ENCODE measurements around the gene SGCG. TPM values are rescaled to one million over a fixed set of nuclear protein-coding genes. Genes with fewer than 3 reads are reported as not detected.
"Not testable (repeated sequence)": the region's sequence is repeated elsewhere in the genome, so short reads cannot be mapped to it uniquely, and the experiment has no call there.

The SGCG gene
- total RNA-seq, 1 experiment from 2014 or later = not detected

GRCh38 chr13:23205807-23206206 is 25.0 kb downstream of the SGCG start:
- DNase-seq (ENCODE audit: low read depth) = no peak

- DNase-seq (ENCODE audit: low read depth) = no peak
These were observed 31.9 kb downstream of the SGCG start for GRCh38 chr13:23212671-23213070.

GRCh38 chr13:23231241-23231640 is 50.5 kb downstream of the SGCG start:
- no peak for DNase-seq (ENCODE audit: low read depth)

- DNase-seq (ENCODE audit: low read depth) = no peak
These were observed 55.2 kb downstream of the SGCG start for GRCh38 chr13:23235994-23236393.

GRCh38 chr13:23243066-23243465 is 62.3 kb downstream of the SGCG start:
- DNase-seq (ENCODE audit: low read depth) = no peak

GRCh38 chr13:23248410-23248809 is 67.6 kb downstream of the SGCG start:
- DNase-seq (ENCODE audit: low read depth) = not testable (repeated sequence)

GRCh38 chr13:23254506-23254905 is 73.7 kb downstream of the SGCG start:
- DNase-seq (ENCODE audit: low read depth) = no peak

DNA sequence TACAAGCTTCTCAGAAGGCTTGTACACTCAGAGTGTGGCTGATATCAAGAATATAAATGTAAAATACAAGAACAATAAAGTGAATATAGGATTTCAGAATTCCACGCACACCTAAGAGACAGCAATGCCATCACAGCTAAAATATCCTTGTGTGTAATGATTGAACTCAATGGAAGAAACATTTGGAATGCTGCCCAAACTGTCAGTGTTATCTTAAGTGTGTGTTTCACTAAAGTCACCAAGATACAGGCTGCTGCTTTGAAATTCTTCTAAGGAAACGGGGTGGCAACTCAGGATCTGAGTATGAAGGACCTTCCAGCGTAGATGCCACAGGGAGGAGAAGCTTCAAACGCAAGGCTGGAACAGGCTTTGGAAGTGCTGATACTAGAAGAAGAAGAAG is 86.8 kb downstream of the SGCG start:
- DNase-seq (ENCODE audit: low read depth) = no peak

DNA sequence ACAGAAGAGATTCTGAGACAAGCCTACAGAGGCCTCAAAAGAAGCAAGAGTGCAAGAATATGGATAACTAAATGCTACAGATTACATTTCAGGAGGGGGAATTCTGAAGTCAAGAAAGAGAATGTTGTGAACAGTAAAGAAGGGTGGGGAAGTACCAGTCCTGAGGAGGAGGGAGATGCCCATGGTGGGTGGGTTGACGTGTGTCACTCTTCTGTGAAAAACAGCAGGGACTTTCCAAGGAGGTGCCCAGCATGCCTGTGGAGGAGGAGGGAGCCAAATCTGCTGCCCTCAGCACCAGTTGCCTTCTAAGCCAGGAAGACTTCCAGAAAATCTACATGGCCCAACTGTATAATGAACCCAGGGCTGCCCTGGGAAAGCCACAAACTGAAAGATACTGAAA is 87.7 kb downstream of the SGCG start:
- DNase-seq (ENCODE audit: low read depth) = no peak

- no peak for DNase-seq (ENCODE audit: low read depth)
These were observed 90.6 kb downstream of the SGCG start for GRCh38 chr13:23271331-23271730.

GRCh38 chr13:23273498-23273897 is 92.7 kb downstream of the SGCG start:
- no peak for DNase-seq (ENCODE audit: low read depth)

- no peak for DNase-seq (ENCODE audit: low read depth)
These were observed 98.5 kb downstream of the SGCG start for GRCh38 chr13:23279321-23279720.

DNA sequence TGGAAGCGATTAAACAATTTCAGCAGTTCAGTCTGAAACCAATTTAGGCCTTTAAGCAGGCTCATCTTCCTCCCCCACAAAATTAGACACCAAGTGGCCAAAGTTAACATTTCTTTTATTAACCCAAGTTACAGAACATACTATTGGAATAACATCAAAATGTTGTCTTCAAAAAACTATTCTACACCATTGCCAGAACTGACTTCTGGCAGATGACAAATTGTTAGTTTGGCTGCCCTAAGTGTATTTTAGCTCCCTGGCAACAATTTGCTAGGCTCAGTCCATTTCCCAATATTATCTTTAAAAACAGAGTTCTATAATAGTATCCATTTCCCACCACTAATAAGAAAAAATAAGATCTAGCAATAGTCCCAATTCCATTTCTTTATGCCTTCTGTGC is 107.8 kb downstream of the SGCG start:
- DNase-seq (ENCODE audit: low read depth) = no peak

GRCh38 chr13:23288995-23289394 is 108.2 kb downstream of the SGCG start:
- DNase-seq (ENCODE audit: low read depth) = no peak

GRCh38 chr13:23289917-23290357 is 109.2 kb downstream of the SGCG start:
- peak; percentile 24 for DNase-seq (ENCODE audit: low read depth)

GRCh38 chr13:23292586-23292985 is 111.8 kb downstream of the SGCG start:
- DNase-seq (ENCODE audit: low read depth) = no peak

DNA sequence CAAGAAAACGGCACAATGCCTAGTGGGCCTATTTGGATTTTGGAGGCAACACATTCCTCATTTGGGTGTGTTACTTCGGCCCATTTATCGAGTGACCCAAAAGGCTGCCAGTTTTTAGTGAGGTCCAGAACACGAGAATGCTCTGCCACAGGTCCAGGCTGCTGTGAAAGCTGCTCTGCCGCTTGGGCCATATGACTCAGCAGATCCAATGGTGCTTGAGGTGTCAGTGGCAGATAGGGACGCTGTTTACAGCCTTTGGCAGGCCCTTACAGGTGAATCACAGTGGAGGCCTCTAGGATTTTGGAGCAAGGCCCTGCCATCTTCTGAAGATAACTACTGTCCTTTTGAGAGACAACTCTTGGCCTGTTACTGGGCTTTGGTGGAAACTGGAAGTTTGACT is 134.1 kb downstream of the SGCG start:
- not testable (repeated sequence) for DNase-seq (ENCODE audit: low read depth)

GRCh38 chr13:23319883-23320224 is 139.1 kb downstream of the SGCG start:
- no peak for DNase-seq (ENCODE audit: low read depth)

DNA sequence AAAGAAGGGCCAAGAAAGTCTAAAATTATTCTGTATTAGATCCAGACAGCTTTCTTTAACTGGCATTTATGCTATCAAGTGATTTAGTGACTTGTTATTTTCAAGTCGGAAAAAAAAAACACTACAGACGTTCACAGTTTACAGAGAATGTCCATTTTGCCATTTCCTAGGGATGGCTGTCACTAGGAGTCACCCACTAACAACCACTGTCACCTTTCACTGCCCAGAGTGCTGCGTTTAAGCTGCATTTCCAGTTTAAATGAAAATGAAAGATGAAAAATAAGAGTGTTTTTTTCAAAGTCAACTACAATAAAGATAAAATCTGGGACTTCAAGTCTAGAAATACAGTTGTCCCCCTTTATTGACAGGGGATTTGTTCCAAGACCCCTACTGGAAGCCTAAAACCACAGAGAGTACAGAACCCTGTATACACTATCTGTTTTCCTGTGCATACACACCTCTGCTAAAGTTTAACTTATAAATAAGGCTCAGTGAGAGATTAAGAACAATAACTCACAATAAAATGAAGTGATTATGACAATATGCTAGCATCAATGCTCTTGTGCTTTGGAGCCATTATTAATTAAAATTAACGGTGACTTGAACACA is 140.3 kb downstream of the SGCG start:
- no peak for DNase-seq (ENCODE audit: low read depth)

DNA sequence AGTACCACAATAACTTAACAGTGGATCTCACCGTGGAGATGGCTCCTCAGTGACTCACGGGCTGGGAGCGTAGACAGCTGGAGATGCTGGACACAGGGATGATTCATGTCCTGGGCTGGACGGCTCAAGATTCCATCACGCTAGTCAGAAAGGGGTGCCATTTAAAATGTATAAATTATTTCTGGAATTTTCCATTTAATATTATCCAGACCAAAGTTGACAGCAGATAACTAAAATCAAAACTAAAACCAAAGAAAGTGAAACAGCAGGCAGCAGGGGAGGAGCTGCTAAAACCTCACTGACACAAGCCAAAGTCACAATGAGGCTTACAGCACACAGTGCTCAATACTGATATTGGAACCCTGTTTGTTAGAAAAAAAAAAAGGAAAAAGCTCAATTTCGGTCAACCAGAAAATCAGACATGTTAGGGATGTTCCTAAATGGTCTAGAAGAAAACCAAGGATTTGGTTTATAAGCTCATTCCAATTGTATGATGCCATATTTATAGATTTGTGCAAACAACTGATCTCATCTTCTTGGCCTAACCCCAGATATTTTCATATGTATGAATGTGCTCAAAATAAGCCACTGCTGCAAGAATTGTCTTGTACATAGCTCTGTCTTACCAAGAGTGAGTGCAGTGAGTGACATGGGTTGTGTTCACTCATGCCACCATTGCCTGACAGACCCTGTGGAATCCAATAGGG is 140.9 kb downstream of the SGCG start:
- DNase-seq (ENCODE audit: low read depth) = peak; percentile 91

DNA sequence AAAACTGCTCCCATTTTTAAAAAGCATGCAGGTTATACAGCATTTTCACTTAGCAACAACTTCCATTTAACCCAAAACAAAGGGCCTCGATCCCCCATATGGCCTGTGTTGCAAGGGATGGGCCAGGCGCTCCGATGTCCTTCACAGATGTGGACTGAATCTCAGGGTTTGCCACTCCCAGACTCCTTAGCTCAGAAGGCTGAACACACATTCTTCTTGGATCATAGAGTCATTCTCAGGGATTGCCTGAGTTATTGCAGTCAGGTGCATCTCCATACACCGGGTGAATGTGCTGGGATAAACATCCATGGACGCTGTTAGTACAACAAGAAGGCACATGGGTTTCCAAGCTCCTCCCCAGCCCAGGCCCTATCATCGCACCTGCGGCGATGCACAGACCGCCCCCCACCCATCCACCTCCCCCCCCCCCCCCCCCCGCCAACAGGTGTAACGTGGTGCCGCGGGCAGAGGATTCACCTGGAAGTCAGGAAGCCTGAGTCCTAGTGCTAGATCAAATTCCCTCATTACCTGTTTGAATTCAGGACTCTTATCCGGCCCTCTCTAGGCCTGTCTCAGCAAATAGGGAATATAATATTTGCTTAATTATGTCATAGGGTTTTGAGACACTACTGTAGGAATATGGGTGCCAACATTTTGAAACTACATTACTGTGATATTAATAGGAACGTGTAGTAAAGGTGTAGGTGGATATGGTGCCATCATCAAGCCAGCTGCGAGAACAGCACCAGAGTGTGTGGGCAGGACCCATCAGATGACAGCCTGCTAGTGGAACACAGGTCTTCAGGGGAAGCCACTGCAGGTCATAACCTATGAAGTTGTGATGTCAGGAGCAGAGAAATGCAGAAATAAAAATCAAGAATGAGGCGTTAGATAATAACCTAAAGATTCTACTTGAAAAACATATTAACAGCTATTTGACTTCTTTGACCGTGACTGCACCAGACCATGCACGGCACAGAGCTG is 141.9 kb downstream of the SGCG start:
- DNase-seq (ENCODE audit: low read depth) = no peak

- DNase-seq (ENCODE audit: low read depth) = no peak
These were observed 143.3 kb downstream of the SGCG start for GRCh38 chr13:23323946-23324709.
